ENCODE data around the gene RAB31. TPM values are rescaled to one million over a fixed set of nuclear protein-coding genes. Genes with fewer than 3 reads are reported as not detected.

Gene RAB31
- total RNA-seq, 1 donor from 2014 or later = 26.0 TPM

- no peak overlapping the region for H3K27ac ChIP-seq
- no peaks in the 10 kb centered on the region for H3K4me1 ChIP-seq
- H3K36me3 ChIP-seq = no peaks in the 10 kb centered on the region
- H3K4me3 ChIP-seq = no peak overlapping the region
- intact Hi-C loops (cut with DNase I) = loop anchor here (10.0 kb wide), 1 partner anchor 259 kb away; no protein-coding TSS in a partner anchor
- TF ChIP-seq POLR2AphosphoS5 (IDR thresholded peaks at IDR 0.05; ENCODE audit: insufficient read depth in 1 of 2, low read depth in 1 of 2) = no peak
- TF ChIP-seq POLR2A (IDR thresholded peaks at IDR 0.05) = no peak
- DNase-seq (ENCODE audit: extremely low spot score in 2 of 2) = peak in 1 of 2 donors; percentile 77
- no peaks in the 10 kb centered on the region for H3K9me3 ChIP-seq
- H3K27me3 ChIP-seq = no peaks in the 10 kb centered on the region
Observed at GRCh38 chr18:9696112-9696511, 12.0 kb upstream of the RAB31 start.

GRCh38 chr18:9696701-9697100 is 11.4 kb upstream of the RAB31 start:
- peak in 1 of 2 donors; percentile 67 for DNase-seq (ENCODE audit: extremely low spot score in 2 of 2)
- TF ChIP-seq POLR2A (IDR thresholded peaks at IDR 0.05) = no peak
- TF ChIP-seq CTCF (IDR thresholded peaks at IDR 0.05) = no peak
- TF ChIP-seq POLR2AphosphoS5 (IDR thresholded peaks at IDR 0.05; ENCODE audit: insufficient read depth in 1 of 2, low read depth in 1 of 2) = no peak
- Histone ChIP-seq H3K27me3 (no peaks in the 10 kb centered on the region), H3K9me3 (no peaks in the 10 kb centered on the region), H3K36me3 (no peaks in the 10 kb centered on the region), H3K4me3 (no peak overlapping the region), H3K4me1 (no peaks in the 10 kb centered on the region), H3K27ac (no peak overlapping the region)
- intact Hi-C loops (cut with DNase I) = loop anchor here (10.0 kb wide), 1 partner anchor 258 kb away; no protein-coding TSS in a partner anchor

DNA sequence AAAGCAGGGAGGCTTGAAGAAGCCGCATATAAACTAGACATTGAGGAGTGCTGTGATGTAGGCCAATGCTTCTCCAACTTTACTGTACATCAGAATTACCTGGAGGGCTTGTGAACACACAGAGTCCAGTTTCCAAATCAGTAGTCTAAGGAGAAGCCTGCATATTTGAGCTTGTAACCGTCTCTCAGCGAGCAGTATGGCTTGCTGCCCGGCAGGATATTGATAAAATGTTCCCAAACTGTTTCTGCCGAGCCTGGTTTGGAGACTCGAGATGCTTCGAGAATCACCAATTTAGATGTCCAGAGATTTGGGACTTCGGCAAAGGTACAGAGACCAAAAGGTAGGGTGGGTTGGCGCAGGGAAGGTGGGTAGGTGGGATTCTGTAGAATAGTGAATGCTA is 11.0 kb upstream of the RAB31 start:
- Histone ChIP-seq H3K4me3 (no peak overlapping the region), H3K4me1 (no peaks in the 10 kb centered on the region), H3K9me3 (no peaks in the 10 kb centered on the region), H3K36me3 (no peaks in the 10 kb centered on the region), H3K27me3 (no peaks in the 10 kb centered on the region), H3K27ac (no peak overlapping the region)
- peak in 1 of 2 donors; percentile 22 for DNase-seq (ENCODE audit: extremely low spot score in 2 of 2)
- intact Hi-C loops (cut with DNase I) = loop anchor here (10.0 kb wide), 1 partner anchor 258 kb away; no protein-coding TSS in a partner anchor
- TF ChIP-seq CTCF (IDR thresholded peaks at IDR 0.05) (no peak), POLR2AphosphoS5 (IDR thresholded peaks at IDR 0.05; ENCODE audit: insufficient read depth in 1 of 2, low read depth in 1 of 2) (no peak), POLR2A (IDR thresholded peaks at IDR 0.05) (no peak)

DNA sequence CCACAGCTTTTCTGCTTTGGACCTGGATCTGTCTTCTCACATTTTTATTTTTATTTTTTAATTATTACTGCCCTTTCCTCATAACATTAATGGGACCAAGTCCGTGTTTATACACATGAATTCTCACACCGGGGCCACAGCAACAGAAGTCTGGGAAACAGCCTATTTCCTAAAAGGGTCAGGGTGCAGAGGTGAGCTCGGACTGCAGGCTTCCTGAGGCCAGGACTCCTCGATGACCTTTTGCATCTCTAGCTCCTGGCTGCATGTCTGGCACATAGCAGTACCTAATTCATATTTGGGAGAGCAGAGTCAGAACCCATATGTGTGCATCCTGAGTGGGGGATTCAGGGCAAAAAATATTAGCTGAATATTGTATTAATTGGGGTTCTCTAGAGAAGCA is 9.6 kb upstream of the RAB31 start:
- no peak for DNase-seq (ENCODE audit: extremely low spot score in 2 of 2)
- H3K4me1 ChIP-seq = no peaks in the 10 kb centered on the region
- no peaks in the 10 kb centered on the region for H3K36me3 ChIP-seq

GRCh38 chr18:9700261-9700796 is 7.8 kb upstream of the RAB31 start:
- H3K27ac ChIP-seq = no peak overlapping the region
- H3K4me1 ChIP-seq = peaks cover 11% of the 10 kb centered on the region
- H3K9me3 ChIP-seq = no peaks in the 10 kb centered on the region
- intact Hi-C loops (cut with DNase I) = no loop called here
- H3K27me3 ChIP-seq = no peaks in the 10 kb centered on the region
- H3K36me3 ChIP-seq = no peaks in the 10 kb centered on the region
- H3K4me3 ChIP-seq = no peak overlapping the region
- no peak for DNase-seq (ENCODE audit: extremely low spot score in 2 of 2)
- TF ChIP-seq POLR2AphosphoS5 (IDR thresholded peaks at IDR 0.05; ENCODE audit: insufficient read depth in 1 of 2, low read depth in 1 of 2) (no peak), CTCF (IDR thresholded peaks at IDR 0.05) (no peak), POLR2A (IDR thresholded peaks at IDR 0.05) (no peak)

More for the DNA sequence above, 9.6 kb upstream of the RAB31 start:
- H3K4me3 ChIP-seq = no peak overlapping the region
- H3K27ac ChIP-seq = no peak overlapping the region
- TF ChIP-seq POLR2A (IDR thresholded peaks at IDR 0.05) = no peak
- TF ChIP-seq POLR2AphosphoS5 (IDR thresholded peaks at IDR 0.05; ENCODE audit: insufficient read depth in 1 of 2, low read depth in 1 of 2) = no peak
- no peak for TF ChIP-seq CTCF (IDR thresholded peaks at IDR 0.05)
- intact Hi-C loops (cut with DNase I) = loop anchor here (10.0 kb wide), 1 partner anchor 256 kb away; no protein-coding TSS in a partner anchor
- H3K9me3 ChIP-seq = no peaks in the 10 kb centered on the region
- no peaks in the 10 kb centered on the region for H3K27me3 ChIP-seq
